ENCODE results near the gene MEI1.

Gene MEI1

DNA sequence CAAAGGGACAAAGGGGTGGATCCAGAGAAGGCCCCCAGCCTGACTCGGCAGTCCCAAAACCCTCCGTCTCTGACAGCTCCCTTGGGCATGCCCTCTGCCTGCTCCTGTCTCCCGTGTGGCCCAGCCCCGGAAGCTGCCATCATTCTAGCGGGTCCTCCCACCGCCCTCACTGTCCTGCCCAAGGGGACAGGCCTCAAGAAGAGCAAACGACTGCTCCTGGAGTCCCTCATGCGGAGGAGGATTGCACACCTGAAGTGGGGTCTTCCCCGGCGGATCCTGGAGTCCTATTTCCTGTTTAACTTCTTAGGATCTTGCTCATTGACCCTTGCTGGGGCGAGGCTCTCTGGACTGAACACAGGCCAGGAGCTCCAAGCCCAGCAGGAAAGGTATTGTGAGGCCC, 2.6 kb upstream of the MEI1 start:
- H3K9me3 ChIP-seq (replicated peaks; ENCODE audit: insufficient read depth, low read length), result no peaks in the 10 kb centered on the region
- no peaks in the 10 kb centered on the region for H3K79me2 ChIP-seq (ENCODE audit: low read length)
- no peaks in the 10 kb centered on the region for H4K20me1 ChIP-seq (ENCODE audit: insufficient read depth, low read length)
- TF ChIP-seq EZH2 (optimal IDR thresholded peaks at IDR 0.05; ENCODE audit: low read depth, low read length) (no peak), EZH2phosphoT487 (IDR thresholded peaks at IDR 0.05; ENCODE audit: low read length) (no peak)
- TF ChIP-seq, protein P1, sequence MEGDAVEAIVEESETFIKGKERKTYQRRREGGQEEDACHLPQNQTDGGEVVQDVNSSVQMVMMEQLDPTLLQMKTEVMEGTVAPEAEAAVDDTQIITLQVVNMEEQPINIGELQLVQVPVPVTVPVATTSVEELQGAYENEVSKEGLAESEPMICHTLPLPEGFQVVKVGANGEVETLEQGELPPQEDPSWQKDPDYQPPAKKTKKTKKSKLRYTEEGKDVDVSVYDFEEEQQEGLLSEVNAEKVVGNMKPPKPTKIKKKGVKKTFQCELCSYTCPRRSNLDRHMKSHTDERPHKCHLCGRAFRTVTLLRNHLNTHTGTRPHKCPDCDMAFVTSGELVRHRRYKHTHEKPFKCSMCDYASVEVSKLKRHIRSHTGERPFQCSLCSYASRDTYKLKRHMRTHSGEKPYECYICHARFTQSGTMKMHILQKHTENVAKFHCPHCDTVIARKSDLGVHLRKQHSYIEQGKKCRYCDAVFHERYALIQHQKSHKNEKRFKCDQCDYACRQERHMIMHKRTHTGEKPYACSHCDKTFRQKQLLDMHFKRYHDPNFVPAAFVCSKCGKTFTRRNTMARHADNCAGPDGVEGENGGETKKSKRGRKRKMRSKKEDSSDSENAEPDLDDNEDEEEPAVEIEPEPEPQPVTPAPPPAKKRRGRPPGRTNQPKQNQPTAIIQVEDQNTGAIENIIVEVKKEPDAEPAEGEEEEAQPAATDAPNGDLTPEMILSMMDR (IDR thresholded peaks at IDR 0.05; ENCODE audit: low read length), result no peak
- no peaks in the 10 kb centered on the region for H3K27me3 ChIP-seq (replicated peaks; ENCODE audit: insufficient read depth, low read length)
- no peak overlapping the region for H3K4me3 ChIP-seq (ENCODE audit: low read length)
- no peaks in the 10 kb centered on the region for H3K9me2 ChIP-seq (replicated peaks; ENCODE audit: insufficient read depth, low read length)
- no peaks in the 10 kb centered on the region for H3F3A ChIP-seq (ENCODE audit: insufficient read depth, low read length)
- H3K9ac ChIP-seq (ENCODE audit: low read length), result peak overlapping the region; percentile 16; the same call in 1 of the 2 replicates
- no peak overlapping the region for H3K27ac ChIP-seq (ENCODE audit: low read length)
- no peak for DNase-seq
- H2AFZ ChIP-seq (ENCODE audit: low read length), result peak overlapping the region; percentile 68
- H3K36me3 ChIP-seq (replicated peaks; ENCODE audit: insufficient read depth, low read length), result no peaks in the 10 kb centered on the region
- H3K4me1 ChIP-seq (ENCODE audit: low read length), result peaks cover 4% of the 10 kb centered on the region
- H3K4me2 ChIP-seq (ENCODE audit: low read depth, low read length), result peak overlapping the region; percentile 53; the same call in 1 of the 2 replicates

DNA sequence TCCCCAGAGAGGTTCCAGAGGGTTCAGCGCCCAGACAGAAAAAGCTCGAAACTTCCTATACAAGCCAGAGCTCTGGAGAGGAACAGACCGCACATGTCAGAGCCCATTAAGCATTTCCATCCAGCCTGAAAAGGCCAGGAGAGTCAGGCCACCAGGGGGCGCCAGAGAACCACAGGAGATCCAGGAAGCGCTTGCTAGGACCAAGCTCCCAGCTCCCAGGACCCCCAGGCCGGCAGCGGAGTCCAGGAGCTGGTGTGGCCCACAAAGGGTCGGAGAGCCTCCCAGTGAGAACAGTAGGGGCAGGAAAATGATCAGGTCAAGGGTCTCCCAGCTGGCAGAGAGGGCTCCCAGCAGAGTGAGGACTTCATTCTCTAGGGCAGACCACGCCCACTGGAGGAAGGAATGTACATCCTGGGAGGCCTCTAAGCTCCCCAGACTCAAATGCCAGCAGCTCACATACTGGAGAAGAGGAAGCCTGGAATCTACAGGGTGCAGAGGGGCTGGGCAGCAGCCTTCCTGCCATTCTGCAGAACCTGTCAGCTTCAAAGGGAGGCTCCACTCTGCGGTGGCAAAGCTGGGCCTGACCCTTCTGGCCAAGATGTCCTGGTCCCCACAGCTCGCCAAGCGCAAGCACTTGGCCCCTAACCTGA, 2.1 kb upstream of the MEI1 start:
- TF ChIP-seq, protein P1 (IDR thresholded peaks at IDR 0.05; ENCODE audit: low read length), result peak; percentile 97
- TF ChIP-seq EZH2phosphoT487 (IDR thresholded peaks at IDR 0.05; ENCODE audit: low read length), result no peak
- no peak overlapping the region; the same call in 1 of the 2 replicates for H3K4me3 ChIP-seq (ENCODE audit: low read length)
- H3K4me1 ChIP-seq (ENCODE audit: low read length), result peaks cover 4% of the 10 kb centered on the region
- peak; percentile 84 for DNase-seq
- no peaks in the 10 kb centered on the region for H3K9me3 ChIP-seq (replicated peaks; ENCODE audit: insufficient read depth, low read length)
- H3K9me2 ChIP-seq (replicated peaks; ENCODE audit: insufficient read depth, low read length), result no peaks in the 10 kb centered on the region
- no peaks in the 10 kb centered on the region for H4K20me1 ChIP-seq (ENCODE audit: insufficient read depth, low read length)
- peak overlapping the region; percentile 16; the same call in 1 of the 2 replicates for H3K9ac ChIP-seq (ENCODE audit: low read length)
- no peaks in the 10 kb centered on the region for H3K27me3 ChIP-seq (replicated peaks; ENCODE audit: insufficient read depth, low read length)
- H3F3A ChIP-seq (ENCODE audit: insufficient read depth, low read length), result no peaks in the 10 kb centered on the region
- no peak overlapping the region for H3K27ac ChIP-seq (ENCODE audit: low read length)
- H2AFZ ChIP-seq (ENCODE audit: low read length), result peak overlapping the region; percentile 68
- peak overlapping the region; percentile 53; the same call in 1 of the 2 replicates for H3K4me2 ChIP-seq (ENCODE audit: low read depth, low read length)
- H3K79me2 ChIP-seq (ENCODE audit: low read length), result no peaks in the 10 kb centered on the region
- no peaks in the 10 kb centered on the region for H3K36me3 ChIP-seq (replicated peaks; ENCODE audit: insufficient read depth, low read length)

DNA sequence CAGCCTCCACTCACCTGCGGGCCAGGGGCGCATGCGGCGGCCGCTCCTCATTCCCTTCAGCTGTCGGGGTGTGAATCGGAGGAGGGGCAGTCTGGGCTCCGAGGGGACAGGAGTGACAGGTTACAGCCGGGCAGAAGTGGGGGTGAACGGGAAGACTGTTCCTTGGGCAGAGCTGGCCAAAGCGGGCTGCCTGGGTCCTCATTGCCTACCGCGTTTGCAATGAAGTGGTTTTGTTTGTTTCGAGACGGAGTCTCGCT, 733 bp downstream of the MEI1 start:
- H3K9me2 ChIP-seq (replicated peaks; ENCODE audit: insufficient read depth, low read length), result no peaks in the 10 kb centered on the region
- H3K27ac ChIP-seq (ENCODE audit: low read length), result no peak overlapping the region
- no peaks in the 10 kb centered on the region for H3K9me3 ChIP-seq (replicated peaks; ENCODE audit: insufficient read depth, low read length)
- H4K20me1 ChIP-seq (ENCODE audit: insufficient read depth, low read length), result no peaks in the 10 kb centered on the region
- H2AFZ ChIP-seq (ENCODE audit: low read length), result no peak overlapping the region
- TF ChIP-seq, protein P1 (IDR thresholded peaks at IDR 0.05; ENCODE audit: low read length), result no peak
- no peak for TF ChIP-seq EZH2 (optimal IDR thresholded peaks at IDR 0.05; ENCODE audit: low read depth, low read length)
- TF ChIP-seq EZH2phosphoT487 (IDR thresholded peaks at IDR 0.05; ENCODE audit: low read length), result no peak
- no peaks in the 10 kb centered on the region for H3F3A ChIP-seq (ENCODE audit: insufficient read depth, low read length)
- H3K9ac ChIP-seq (ENCODE audit: low read length), result no peak overlapping the region
- no peak overlapping the region for H3K4me2 ChIP-seq (ENCODE audit: low read depth, low read length)
- no peaks in the 10 kb centered on the region for H3K36me3 ChIP-seq (replicated peaks; ENCODE audit: insufficient read depth, low read length)
- no peaks in the 10 kb centered on the region for H3K27me3 ChIP-seq (replicated peaks; ENCODE audit: insufficient read depth, low read length)
- H3K79me2 ChIP-seq (ENCODE audit: low read length), result no peaks in the 10 kb centered on the region
- H3K4me1 ChIP-seq (ENCODE audit: low read length), result peaks cover 4% of the 10 kb centered on the region
- H3K4me3 ChIP-seq (ENCODE audit: low read length), result no peak overlapping the region
- no peak for DNase-seq
